NCI-H2196 (cell line): ENCODE results near the gene RRP15.
"Not testable (repeated sequence)": the region's sequence is repeated elsewhere in the genome, so short reads cannot be mapped to it uniquely, and the experiment has no call there.

ENCODE experiments used
- DNase-seq: peaks from one replicate; lab custom pipeline; 2025; ENCODE audit not compliant: unreplicated experiment; lab: John Stamatoyannopoulos, UW

RRP15 gene

GRCh38 chr1:218296162-218296561 lies 11.1 kb downstream of the RRP15 start:
- no peak for DNase-seq

- DNase-seq, result no peak
Measured at GRCh38 chr1:218297461-218297860, 12.4 kb downstream of the RRP15 start.

GRCh38 chr1:218297867-218298266 lies 12.8 kb downstream of the RRP15 start:
- DNase-seq, result no peak

- DNase-seq, result no peak
Measured at GRCh38 chr1:218298398-218298797, 13.3 kb downstream of the RRP15 start.

- DNase-seq, result peak; percentile 12
Measured at GRCh38 chr1:218299416-218299815, 14.3 kb downstream of the RRP15 start.

GRCh38 chr1:218301217-218301616 lies 16.1 kb downstream of the RRP15 start:
- no peak for DNase-seq

- no peak for DNase-seq
Measured at GRCh38 chr1:218302155-218302554, 17.1 kb downstream of the RRP15 start.

GRCh38 chr1:218303176-218303879 lies 18.2 kb downstream of the RRP15 start:
- DNase-seq, result no peak

GRCh38 chr1:218304281-218305039 lies 19.4 kb downstream of the RRP15 start:
- DNase-seq, result no peak

GRCh38 chr1:218305472-218306064 lies 20.5 kb downstream of the RRP15 start:
- DNase-seq, result no peak

GRCh38 chr1:218312509-218312908 lies 27.4 kb downstream of the RRP15 start:
- DNase-seq, result no peak

GRCh38 chr1:218314316-218314715 lies 29.2 kb downstream of the RRP15 start:
- DNase-seq, result no peak

- no peak for DNase-seq
Measured at GRCh38 chr1:218315638-218316037, 30.5 kb downstream of the RRP15 start.

GRCh38 chr1:218317061-218317460 lies 32.0 kb downstream of the RRP15 start:
- DNase-seq, result no peak

GRCh38 chr1:218320182-218320581 lies 35.1 kb downstream of the RRP15 start:
- DNase-seq, result not testable (repeated sequence)

- no peak for DNase-seq
Measured at GRCh38 chr1:218322762-218323161, 37.7 kb downstream of the RRP15 start.

GRCh38 chr1:218323568-218324225 lies 38.6 kb downstream of the RRP15 start:
- DNase-seq, result no peak

GRCh38 chr1:218324226-218324580 lies 39.1 kb downstream of the RRP15 start:
- DNase-seq, result no peak

- DNase-seq, result no peak
Measured at GRCh38 chr1:218328769-218329168, 43.7 kb downstream of the RRP15 start.

GRCh38 chr1:218330043-218330623 lies 45.0 kb downstream of the RRP15 start:
- peak; percentile 42 for DNase-seq

GRCh38 chr1:218332416-218332815 lies 47.3 kb downstream of the RRP15 start:
- DNase-seq, result no peak
